ENCODE results near the gene SLC17A4. TPM values are rescaled to one million over a fixed set of nuclear protein-coding genes. Genes with fewer than 3 reads are reported as not detected.

The SLC17A4 gene
- total and polyA plus RNA-seq, 10 of the 15 experiments (the other 5 are each of a cell fraction or from before 2014, with no cell fraction given): not detected

DNA sequence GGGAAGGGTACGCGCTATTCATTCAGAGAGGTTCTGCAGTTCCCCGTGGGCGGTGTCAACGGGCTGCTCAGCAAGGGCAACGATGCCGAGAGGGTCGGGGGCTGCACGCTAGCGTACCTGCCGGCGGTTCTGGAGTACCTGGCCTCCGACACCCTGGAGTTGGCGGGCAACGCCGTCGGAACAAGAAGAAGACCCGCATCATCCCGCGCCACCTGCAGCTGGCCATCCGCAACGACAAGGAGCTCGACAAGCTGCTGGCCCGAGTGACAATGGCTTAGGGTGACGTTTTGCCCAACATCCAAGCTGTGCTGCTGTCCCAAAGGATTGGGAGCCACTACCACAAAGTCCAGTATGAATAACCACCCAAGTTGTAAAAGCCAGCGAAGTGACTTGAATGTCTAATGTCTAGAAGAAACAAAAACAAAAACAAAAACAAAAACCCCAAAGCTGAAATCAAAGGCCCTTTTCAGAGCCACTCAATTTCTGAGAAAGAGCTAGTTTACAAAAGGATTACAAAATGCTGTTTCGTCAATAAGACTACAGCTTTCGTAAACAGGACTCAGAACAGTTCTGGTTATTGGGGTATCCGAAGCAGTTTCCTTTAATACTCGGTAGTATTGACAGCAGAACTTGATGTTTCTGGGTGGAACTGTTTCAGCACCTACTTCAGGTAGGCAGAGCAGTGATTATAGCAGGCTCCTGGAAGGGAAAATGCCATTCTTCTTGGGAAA lies 21.9 kb upstream of the SLC17A4 start:
- WGBS (ENCODE audit: insufficient coverage, insufficient replicate concordance, low lambda C conversion rate, missing lambda C conversion rate): 48% methylated on average over 24 of the region's 30 CpGs
- FAIRE-seq: no peak
- in situ Hi-C loops (cut with MboI): no loop called here

More for the DNA sequence above, 21.9 kb upstream of the SLC17A4 start:
- CTCF ChIA-PET: interaction anchor here (1.0 kb wide), 1 partner anchor 15 kb away, joined by 3 read pairs; no protein-coding TSS in a partner anchor
- Histone ChIP-seq H3K27ac (ENCODE audit: control insufficient read depth, insufficient read depth) (no peak overlapping the region), H3K27me3 (replicated peaks in 1 of 2; ENCODE audit: control insufficient read depth in 2 of 2, insufficient read depth in 2 of 2, low read length in 1 of 2) (no peaks in the 10 kb centered on the region), H4K20me1 (ENCODE audit: control insufficient read depth, insufficient read depth) (no peaks in the 10 kb centered on the region), H3K79me2 (ENCODE audit: control insufficient read depth, insufficient read depth, low read length) (no peaks in the 10 kb centered on the region), H3K9ac (ENCODE audit: control insufficient read depth, insufficient read depth, low read length) (no peak overlapping the region), H3K4me2 (ENCODE audit: control insufficient read depth, insufficient read depth) (no peak overlapping the region), H2AFZ (ENCODE audit: control insufficient read depth, low read depth, low read length) (no peak overlapping the region), H3K4me3 (no peak overlapping the region), H3K4me1 (ENCODE audit: control insufficient read depth, insufficient read depth, low read length) (no peaks in the 10 kb centered on the region), H3K9me3 (replicated peaks; ENCODE audit: control insufficient read depth, insufficient read depth, low read length) (no peaks in the 10 kb centered on the region; the same call in 1 of the 3 replicates), H3K36me3 (ENCODE audit: control insufficient read depth in 2 of 2, insufficient read depth in 2 of 2, low read length in 1 of 2) (no peaks in the 10 kb centered on the region)
- DNase-seq (ENCODE audit: low read depth, low spot score) (no peak), ATAC-seq (no peak)
- no TSS peak for BruUV-seq (replicated peaks)
- no peak for TF ChIP-seq EP300 (IDR thresholded peaks at IDR 0.05; ENCODE audit: borderline replicate concordance in 1 of 2, control insufficient read depth in 1 of 2, low read depth in 2 of 2, low read length in 2 of 2)
- no peak for TF ChIP-seq ZBED1 (IDR thresholded peaks at IDR 0.05; ENCODE audit: borderline replicate concordance)
- TF ChIP-seq POLR2AphosphoS5 (IDR thresholded peaks at IDR 0.05; ENCODE audit: low read length): no peak
- no peak for TF ChIP-seq MEF2A (IDR thresholded peaks at IDR 0.05; ENCODE audit: insufficient read depth, low read depth, low read length)
- no peak for TF ChIP-seq CHD2 (IDR thresholded peaks at IDR 0.05; ENCODE audit: borderline replicate concordance, low read depth, low read length)
- TF ChIP-seq CBX5 (IDR thresholded peaks at IDR 0.05; ENCODE audit: low read depth): no peak
- TF ChIP-seq SRF (IDR thresholded peaks at IDR 0.05; ENCODE audit: low read depth in 2 of 2, low read length in 2 of 2): no peak
- no peak for TF ChIP-seq SIN3A (IDR thresholded peaks at IDR 0.05; ENCODE audit: low read depth, low read length)
- TF ChIP-seq RFX5 (IDR thresholded peaks at IDR 0.05; ENCODE audit: low read depth, low read length): no peak
- no peak for TF ChIP-seq SMC3 (IDR thresholded peaks at IDR 0.05; ENCODE audit: borderline replicate concordance, low read length)
- no peak for TF ChIP-seq MEF2B (IDR thresholded peaks at IDR 0.05; ENCODE audit: partially characterized antibody, poor library complexity, severe bottlenecking)
- TF ChIP-seq ETV6 (conservative IDR thresholded peaks at IDR 0.05 in 1 of 2, IDR thresholded peaks at IDR 0.05 in 1 of 2; ENCODE audit: borderline replicate concordance in 1 of 2, low read depth in 1 of 2): no peak
- no peak for TF ChIP-seq USF2 (IDR thresholded peaks at IDR 0.05; ENCODE audit: borderline replicate concordance, low read depth, low read length)
- TF ChIP-seq MLLT1 (IDR thresholded peaks at IDR 0.05): no peak
- no peak for TF ChIP-seq CREB1 (IDR thresholded peaks at IDR 0.05; ENCODE audit: low read depth)
- no peak for TF ChIP-seq CREM (IDR thresholded peaks at IDR 0.05; ENCODE audit: low read depth)
- TF ChIP-seq, protein P1, sequence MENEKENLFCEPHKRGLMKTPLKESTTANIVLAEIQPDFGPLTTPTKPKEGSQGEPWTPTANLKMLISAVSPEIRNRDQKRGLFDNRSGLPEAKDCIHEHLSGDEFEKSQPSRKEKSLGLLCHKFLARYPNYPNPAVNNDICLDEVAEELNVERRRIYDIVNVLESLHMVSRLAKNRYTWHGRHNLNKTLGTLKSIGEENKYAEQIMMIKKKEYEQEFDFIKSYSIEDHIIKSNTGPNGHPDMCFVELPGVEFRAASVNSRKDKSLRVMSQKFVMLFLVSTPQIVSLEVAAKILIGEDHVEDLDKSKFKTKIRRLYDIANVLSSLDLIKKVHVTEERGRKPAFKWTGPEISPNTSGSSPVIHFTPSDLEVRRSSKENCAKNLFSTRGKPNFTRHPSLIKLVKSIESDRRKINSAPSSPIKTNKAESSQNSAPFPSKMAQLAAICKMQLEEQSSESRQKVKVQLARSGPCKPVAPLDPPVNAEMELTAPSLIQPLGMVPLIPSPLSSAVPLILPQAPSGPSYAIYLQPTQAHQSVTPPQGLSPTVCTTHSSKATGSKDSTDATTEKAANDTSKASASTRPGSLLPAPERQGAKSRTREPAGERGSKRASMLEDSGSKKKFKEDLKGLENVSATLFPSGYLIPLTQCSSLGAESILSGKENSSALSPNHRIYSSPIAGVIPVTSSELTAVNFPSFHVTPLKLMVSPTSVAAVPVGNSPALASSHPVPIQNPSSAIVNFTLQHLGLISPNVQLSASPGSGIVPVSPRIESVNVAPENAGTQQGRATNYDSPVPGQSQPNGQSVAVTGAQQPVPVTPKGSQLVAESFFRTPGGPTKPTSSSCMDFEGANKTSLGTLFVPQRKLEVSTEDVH (IDR thresholded peaks at IDR 0.05; ENCODE audit: low read depth, partially characterized antibody): no peak
- no peak for TF ChIP-seq ELK1 (IDR thresholded peaks at IDR 0.05; ENCODE audit: low read depth, low read length)
- SMC1A ChIA-PET (ENCODE audit: uncharacterized antibody, unreplicated experiment): no interaction called here
- RAD21 ChIA-PET (ENCODE audit: unreplicated experiment): no interaction called here
- POLR2A ChIA-PET: no interaction called here
- intact Hi-C loops (cut with micrococcal nuclease; ENCODE audit: unreplicated experiment): no loop called here

Measured in GM12878 (cell line).